Measurements from ENCODE around the gene TLK1.

TLK1 gene

GRCh38 chr2:171128461-171128860, 32.2 kb downstream of the TLK1 start:
- H3K4me3 ChIP-seq (ENCODE audit: low read depth, low read length): no peak overlapping the region
- POLR2A ChIA-PET: no interaction called here
- CTCF ChIA-PET: no interaction called here
- no peak for TF ChIP-seq CTCF (IDR thresholded peaks at IDR 0.05; ENCODE audit: insufficient read depth, low read length, missing control alignments)
- DNase-seq (ENCODE audit: low read depth, low spot score): no peak

DNA sequence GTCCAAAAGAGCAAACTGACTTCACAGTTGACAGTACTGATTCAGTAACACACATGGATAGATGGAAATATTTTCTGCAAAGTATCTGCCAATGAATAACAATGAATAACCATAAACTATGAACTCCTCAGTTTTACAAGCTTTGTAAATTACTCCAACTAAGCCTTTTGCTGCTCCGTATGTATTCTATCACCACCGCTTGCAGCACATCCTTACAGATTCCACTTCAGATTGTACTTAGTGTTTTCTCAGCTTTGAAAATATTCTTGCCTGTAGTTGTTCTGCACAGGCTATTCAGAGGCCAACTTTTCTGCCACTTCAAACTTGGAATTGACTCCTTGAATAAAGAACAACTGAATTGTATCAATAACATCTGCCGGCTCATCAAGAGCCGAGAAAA, 36.2 kb downstream of the TLK1 start:
- no peak for TF ChIP-seq CTCF (IDR thresholded peaks at IDR 0.05; ENCODE audit: insufficient read depth, low read length, missing control alignments)
- no peak for DNase-seq (ENCODE audit: low read depth, low spot score)
- ChIA-PET CTCF (interaction anchor here (0.8 to 0.9 kb wide), 2 partner anchors 36 to 38 kb away, joined by 3 read pairs; no protein-coding TSS in a partner anchor), POLR2A (no interaction called here)
- no peak overlapping the region for H3K4me3 ChIP-seq (ENCODE audit: low read depth, low read length)

DNA sequence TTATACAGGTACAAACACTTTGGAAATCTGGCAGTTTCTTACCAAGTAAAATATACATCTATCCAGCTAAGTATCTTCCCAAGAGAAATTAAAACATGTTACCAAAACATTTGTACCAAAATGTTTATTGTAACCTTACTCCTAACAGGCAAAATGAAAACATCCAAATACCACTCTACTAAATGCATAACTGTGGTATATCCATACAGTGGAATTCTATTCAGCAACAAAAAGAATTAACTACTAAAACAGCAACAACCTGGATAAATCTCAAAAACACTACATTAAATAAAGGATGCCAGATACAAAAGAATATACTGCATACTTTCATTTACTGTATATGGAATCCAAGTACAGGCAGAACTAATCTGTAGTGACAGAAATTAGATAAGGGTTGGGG, 51.1 kb downstream of the TLK1 start:
- TF ChIP-seq CTCF (IDR thresholded peaks at IDR 0.05; ENCODE audit: insufficient read depth, low read length, missing control alignments): no peak
- DNase-seq (ENCODE audit: low read depth, low spot score): no peak
- CTCF ChIA-PET: interaction anchor here (1.4 kb wide), 1 partner anchor 22 kb away, joined by 6 read pairs; no protein-coding TSS in a partner anchor
- no peak overlapping the region for H3K4me3 ChIP-seq (ENCODE audit: low read depth, low read length)
- POLR2A ChIA-PET: no interaction called here

GRCh38 chr2:171109020-171109419, 51.7 kb downstream of the TLK1 start:
- POLR2A ChIA-PET: no interaction called here
- no peak for TF ChIP-seq CTCF (IDR thresholded peaks at IDR 0.05; ENCODE audit: insufficient read depth, low read length, missing control alignments)
- DNase-seq (ENCODE audit: low read depth, low spot score): no peak
- CTCF ChIA-PET: interaction anchor here (1.4 kb wide), 1 partner anchor 22 kb away, joined by 6 read pairs; no protein-coding TSS in a partner anchor
- no peak overlapping the region for H3K4me3 ChIP-seq (ENCODE audit: low read depth, low read length)

DNA sequence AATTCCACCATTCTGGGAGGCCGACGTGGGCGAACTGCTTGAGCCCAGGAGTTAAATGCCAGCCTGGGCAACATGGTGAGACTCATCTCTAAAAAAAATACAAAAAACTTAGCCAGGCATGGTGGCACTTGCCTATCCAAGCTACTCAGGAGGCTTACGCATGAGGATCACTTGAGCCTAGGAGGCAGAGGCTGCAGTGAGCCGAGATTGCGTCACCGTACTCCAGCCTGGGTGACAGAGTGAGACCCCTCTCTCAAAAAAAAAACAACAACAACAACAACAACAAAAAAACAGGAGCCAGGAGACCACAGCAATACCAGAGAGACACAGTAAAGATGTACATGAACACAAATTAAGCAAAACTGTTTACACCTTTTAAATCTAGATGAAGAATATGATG, 52.9 kb downstream of the TLK1 start:
- CTCF ChIA-PET: no interaction called here
- DNase-seq (ENCODE audit: low read depth, low spot score): no peak
- POLR2A ChIA-PET: no interaction called here

GRCh38 chr2:171104379-171104778, 56.3 kb downstream of the TLK1 start:
- no peak for TF ChIP-seq CTCF (IDR thresholded peaks at IDR 0.05; ENCODE audit: insufficient read depth, low read length, missing control alignments)
- POLR2A ChIA-PET: no interaction called here
- CTCF ChIA-PET: interaction anchor here (1.2 to 1.3 kb wide), 2 partner anchors 17 to 312 kb away, joined by 3 read pairs; no protein-coding TSS in a partner anchor
- DNase-seq (ENCODE audit: low read depth, low spot score): no peak
- H3K4me3 ChIP-seq (ENCODE audit: low read depth, low read length): no peak overlapping the region

More for the DNA sequence above, 52.9 kb downstream of the TLK1 start:
- TF ChIP-seq CTCF (IDR thresholded peaks at IDR 0.05; ENCODE audit: insufficient read depth, low read length, missing control alignments): no peak
- H3K4me3 ChIP-seq (ENCODE audit: low read depth, low read length): no peak overlapping the region
